BE2C (cell line): ENCODE results near the gene IL17C.

ENCODE experiments used
- DNase-seq: peaks from one replicate; pipeline ENCODE4 v3.0.0-alpha.2; 2020
- H3K27me3 ChIP-seq: fragments of 250-450 bp; sonication (Bioruptor Pico); 2 replicates; pipeline ENCODE4 v1.5.1; 2020; ENCODE audit warnings: mild to moderate bottlenecking
- H3K36me3 ChIP-seq: fragments of 250-450 bp; sonication (Bioruptor Pico); 2 replicates; pipeline ENCODE4 v1.5.1; 2020; ENCODE audit warnings: mild to moderate bottlenecking
- H3K4me1 ChIP-seq: fragments of 250-450 bp; sonication (Bioruptor Pico); 2 replicates; pipeline ENCODE4 v1.5.1; 2020
- H3K4me3 ChIP-seq: 2 replicates; pipeline ENCODE4 v1.5.1; 2011; ENCODE audit warnings: low read depth, low read length
- H3K9me3 ChIP-seq: fragments of 250-450 bp; sonication (Bioruptor Pico); 2 replicates; pipeline ENCODE4 v1.5.1; 2020
- TF ChIP-seq, protein P1 (sequence below): IDR thresholded peaks from 2 replicates; pipeline ENCODE4 v1.5.1; 2012; ENCODE audit warnings: mild to moderate bottlenecking, low read depth, low read length

Gene IL17C

DNA sequence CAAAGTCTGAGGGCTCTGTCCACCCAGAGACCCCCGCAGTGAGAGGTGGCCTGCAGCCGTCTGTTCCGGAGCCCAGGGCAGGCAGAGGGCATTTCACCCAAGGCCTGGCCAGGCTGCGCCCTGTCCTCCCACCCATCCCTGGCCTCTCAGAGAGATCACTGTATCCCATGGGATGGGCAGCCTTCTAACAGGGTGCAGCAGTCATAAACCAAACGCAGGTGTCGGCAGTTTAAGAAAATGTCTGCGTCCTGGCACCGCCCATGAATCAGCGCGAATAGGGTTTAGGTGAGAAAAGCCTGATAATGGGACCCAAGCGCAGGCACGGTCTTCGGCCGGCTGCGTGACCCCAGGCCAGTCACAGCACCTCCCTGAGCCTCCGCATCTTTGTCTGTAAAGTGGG lies 7.1 kb downstream of the IL17C start:
- H3K4me3 ChIP-seq: no peak overlapping the region
- TF ChIP-seq, protein P1, sequence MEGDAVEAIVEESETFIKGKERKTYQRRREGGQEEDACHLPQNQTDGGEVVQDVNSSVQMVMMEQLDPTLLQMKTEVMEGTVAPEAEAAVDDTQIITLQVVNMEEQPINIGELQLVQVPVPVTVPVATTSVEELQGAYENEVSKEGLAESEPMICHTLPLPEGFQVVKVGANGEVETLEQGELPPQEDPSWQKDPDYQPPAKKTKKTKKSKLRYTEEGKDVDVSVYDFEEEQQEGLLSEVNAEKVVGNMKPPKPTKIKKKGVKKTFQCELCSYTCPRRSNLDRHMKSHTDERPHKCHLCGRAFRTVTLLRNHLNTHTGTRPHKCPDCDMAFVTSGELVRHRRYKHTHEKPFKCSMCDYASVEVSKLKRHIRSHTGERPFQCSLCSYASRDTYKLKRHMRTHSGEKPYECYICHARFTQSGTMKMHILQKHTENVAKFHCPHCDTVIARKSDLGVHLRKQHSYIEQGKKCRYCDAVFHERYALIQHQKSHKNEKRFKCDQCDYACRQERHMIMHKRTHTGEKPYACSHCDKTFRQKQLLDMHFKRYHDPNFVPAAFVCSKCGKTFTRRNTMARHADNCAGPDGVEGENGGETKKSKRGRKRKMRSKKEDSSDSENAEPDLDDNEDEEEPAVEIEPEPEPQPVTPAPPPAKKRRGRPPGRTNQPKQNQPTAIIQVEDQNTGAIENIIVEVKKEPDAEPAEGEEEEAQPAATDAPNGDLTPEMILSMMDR: no peak
- H3K27me3 ChIP-seq: peaks cover 8% of the 10 kb centered on the region
- peaks cover 3% of the 10 kb centered on the region; the same call in 1 of the 2 replicates for H3K4me1 ChIP-seq
- H3K36me3 ChIP-seq: no peaks in the 10 kb centered on the region
- no peaks in the 10 kb centered on the region for H3K9me3 ChIP-seq
- DNase-seq: no peak

DNA sequence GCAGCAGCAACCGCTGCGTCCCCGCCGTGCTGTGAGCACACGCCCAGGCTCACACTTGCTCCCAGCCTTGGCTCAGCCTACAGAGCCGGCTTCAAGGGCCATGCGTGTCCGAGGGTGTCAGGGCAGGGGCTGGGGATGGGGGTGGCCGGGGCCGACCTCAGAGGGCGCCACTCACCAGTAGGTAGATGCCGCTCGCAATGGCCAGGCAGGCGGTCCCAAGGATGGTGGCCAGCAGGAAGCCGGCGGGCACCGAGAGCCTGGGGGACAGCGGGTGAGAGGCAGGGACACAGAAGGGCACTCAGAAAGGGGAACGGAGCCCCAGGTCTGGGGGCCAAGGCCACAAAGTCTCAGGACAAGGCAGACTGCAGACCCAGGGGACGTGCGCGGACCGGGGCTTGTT lies 7.6 kb downstream of the IL17C start:
- no peaks in the 10 kb centered on the region for H3K36me3 ChIP-seq
- TF ChIP-seq, protein P1: no peak
- no peaks in the 10 kb centered on the region for H3K9me3 ChIP-seq
- DNase-seq: no peak
- peaks cover 3% of the 10 kb centered on the region; the same call in 1 of the 2 replicates for H3K4me1 ChIP-seq
- peaks cover 3% of the 10 kb centered on the region for H3K27me3 ChIP-seq
- no peak overlapping the region for H3K4me3 ChIP-seq

DNA sequence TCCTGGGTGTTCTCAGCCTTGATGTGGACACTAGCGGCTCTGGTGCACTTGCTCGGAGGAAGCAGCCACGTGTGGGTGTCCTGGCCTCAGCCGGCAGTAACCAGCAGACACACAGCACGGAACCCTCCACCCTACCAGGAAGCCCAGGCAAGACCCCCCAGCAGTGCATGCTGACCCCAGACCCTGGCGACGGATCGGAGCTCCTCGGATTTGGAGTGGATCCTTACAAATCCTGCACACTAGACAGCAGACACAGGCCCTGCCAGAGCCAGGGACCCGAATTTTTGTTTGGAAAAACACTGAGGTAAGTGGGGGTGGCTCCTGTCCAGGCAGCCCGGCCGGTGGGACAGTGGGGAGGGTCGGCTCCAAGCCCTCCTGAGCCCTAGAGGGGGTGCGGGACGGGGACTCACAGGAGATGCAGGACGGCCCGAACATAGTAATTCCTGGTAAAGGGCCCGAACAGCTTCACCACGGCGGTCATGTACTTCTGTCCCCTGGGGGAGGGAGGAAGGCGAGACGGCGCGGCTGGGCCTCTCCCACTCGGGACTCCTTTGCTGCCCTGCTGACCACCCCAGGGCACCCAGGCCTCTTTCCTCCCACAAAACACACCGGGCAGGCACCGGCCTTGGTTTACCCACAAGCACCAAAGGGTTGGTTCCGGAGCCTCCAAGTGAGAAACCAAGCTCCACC lies 8.1 kb downstream of the IL17C start:
- Histone ChIP-seq H3K27me3 (no peaks in the 10 kb centered on the region), H3K36me3 (no peaks in the 10 kb centered on the region), H3K4me3 (no peak overlapping the region), H3K4me1 (peaks cover 3% of the 10 kb centered on the region; the same call in 1 of the 2 replicates), H3K9me3 (no peaks in the 10 kb centered on the region)
- TF ChIP-seq, protein P1: no peak
- no peak for DNase-seq

DNA sequence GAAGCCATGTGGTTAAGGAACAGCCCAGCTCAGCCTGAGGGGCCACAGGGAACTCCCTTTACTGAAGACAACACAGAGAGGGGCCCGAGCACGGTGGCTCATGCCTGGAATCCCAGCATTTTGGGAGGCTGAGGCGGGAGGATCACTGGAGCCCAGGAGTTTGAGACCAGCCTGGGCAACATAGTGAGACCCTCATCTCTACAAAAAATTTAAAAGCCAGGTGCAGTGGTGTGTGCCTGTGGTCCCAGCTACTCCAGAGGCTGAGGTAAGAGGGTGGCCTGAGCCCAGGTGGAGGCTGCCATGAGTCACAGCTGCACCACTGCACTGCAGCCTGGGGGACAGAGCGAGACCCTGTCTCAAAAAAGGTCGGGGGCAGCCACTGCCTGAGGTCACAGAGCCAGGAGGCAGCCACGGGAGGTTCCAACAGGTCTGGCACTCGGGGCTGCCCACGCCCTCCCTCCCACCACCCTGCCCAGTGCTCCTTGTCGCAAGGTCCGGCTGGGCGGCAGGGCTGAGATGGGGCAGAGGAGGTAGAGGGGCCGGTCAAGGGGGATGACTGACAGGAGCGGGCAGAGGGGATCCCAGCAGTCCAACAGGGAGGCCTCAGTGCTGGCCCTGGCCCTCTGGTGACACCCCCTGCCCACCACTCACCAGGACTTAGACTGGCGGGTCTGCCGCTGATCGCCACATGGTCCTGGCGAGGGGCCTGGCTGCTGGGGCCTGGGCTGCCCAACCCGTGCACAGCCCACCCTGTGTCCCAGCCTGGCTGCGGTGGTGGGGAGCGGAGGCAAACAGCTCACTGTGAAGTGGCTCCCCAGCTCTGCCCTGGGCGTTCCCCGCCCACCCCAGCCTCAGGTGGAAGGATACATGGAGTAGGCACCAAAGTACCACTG lies 9.1 kb downstream of the IL17C start:
- H3K4me1 ChIP-seq: peaks cover 3% of the 10 kb centered on the region; the same call in 1 of the 2 replicates
- no peaks in the 10 kb centered on the region for H3K36me3 ChIP-seq
- no peaks in the 10 kb centered on the region for H3K9me3 ChIP-seq
- no peaks in the 10 kb centered on the region for H3K27me3 ChIP-seq
- no peak overlapping the region for H3K4me3 ChIP-seq
- TF ChIP-seq, protein P1: no peak
- DNase-seq: no peak

DNA sequence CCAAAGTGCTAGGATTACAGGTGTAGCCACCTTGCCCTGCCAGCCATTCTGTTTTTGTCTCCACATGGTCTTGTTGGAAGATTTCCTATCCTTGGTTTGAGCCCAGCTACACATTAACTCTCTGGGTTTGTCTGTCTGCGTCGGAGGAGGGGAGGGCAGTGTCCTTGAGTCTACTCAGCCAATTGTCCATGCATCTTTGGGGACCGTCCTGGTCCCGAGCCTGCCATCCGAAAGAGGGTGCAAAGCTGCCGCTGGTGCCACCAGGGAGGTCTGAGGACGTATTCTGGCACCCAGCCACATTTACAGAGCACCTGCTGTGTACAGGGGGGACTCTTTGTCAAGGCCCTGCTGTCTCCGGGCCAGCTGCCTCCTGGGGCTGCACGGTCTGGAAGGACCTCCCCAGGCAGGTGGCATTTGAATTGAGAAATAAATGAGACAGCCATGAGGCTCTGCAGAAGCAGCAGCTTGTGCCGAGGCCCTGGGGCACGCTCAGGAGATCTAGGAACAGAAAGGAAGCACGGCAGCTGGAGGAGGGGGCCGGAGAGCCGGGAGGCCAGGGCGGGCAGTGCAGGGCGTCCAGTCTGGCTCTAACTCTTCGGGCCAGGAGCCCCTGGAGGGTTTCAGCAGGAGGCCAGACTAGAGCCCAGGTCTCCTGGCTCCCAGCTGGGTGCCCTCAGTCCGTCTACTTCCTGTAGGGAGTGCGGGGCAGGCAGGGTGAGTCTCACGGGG lies 11.0 kb downstream of the IL17C start:
- Histone ChIP-seq H3K9me3 (no peaks in the 10 kb centered on the region), H3K4me3 (peak overlapping the region; percentile 81), H3K4me1 (peaks cover 3% of the 10 kb centered on the region; the same call in 1 of the 2 replicates), H3K36me3 (no peaks in the 10 kb centered on the region), H3K27me3 (no peaks in the 10 kb centered on the region)
- DNase-seq: no peak
- TF ChIP-seq, protein P1: no peak
